ENCODE results near the gene FOXN3.

FOXN3 gene

DNA sequence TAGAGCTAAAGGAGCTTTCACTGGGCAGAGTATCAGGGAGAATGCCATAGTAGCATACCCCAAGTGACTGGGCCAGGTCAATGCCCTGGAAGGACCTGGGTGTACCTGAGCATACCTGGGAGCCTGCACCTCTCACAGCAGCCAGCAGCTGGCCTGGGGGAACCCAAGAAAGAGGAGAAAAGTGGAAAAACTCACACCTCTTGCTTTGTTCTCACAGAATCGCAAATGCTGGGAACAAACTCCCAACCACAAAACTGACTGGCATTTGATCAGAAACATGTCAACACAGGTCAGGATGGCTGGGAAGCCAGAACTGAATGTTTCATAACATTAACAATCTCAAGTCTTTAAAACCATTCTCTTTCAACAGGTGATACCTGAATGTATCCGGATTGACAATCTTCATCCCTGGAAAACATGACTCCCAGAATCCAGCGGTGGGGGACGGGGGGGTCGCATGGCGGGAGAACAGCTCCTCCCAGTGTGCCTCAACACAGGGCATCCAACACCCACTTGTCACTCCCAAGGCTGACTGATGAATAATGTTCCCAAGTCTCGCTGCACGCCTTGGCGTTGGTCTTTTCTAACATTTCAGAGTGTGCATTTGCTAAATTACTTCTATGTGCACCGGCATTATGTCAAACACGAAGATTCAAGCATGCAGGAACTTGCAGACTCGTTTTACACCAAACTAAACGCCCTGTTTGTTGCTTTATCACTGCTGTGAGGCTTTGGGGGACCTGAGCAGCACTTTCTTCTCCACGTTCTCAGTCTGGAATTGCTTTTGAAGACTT lies 7.9 kb downstream of the FOXN3 start:
- no peak for DNase-seq

DNA sequence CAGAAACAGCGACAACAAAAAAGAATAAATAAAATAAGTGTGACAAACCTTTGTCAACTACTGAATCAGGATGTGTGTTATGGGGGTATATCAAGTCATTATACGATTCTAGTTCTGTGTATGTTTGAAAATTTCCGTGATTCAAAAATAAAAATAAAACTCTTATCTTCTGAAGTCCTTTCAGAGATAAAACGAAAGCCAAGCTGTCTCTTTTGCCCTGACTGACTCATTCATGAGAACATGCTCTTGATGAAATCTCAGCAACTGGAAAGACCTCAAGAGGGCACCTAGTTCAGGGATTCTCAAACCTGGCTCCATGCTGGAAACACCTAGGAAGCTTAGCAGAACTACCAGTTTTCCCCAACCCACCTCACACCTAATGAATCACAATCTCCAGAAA lies 9.2 kb downstream of the FOXN3 start:
- no peak for DNase-seq

DNA sequence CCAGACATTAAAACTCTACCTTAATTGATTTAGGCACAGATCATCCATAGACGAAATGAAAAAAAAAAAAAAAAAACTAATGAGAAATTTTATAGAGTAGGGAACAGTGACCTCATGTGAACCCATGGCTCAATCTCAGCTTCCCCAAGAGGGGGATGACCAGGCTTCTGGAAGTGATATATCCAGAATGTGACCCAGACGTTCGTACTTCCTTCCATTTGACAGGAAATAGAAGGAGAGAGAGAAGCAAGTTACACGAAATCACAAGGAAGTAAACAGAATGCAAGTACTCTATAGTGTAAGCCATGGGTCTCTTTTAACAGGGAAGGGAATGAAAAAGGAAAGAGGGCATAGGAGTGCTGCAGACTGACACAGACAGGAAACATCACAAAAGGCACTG lies 10.1 kb downstream of the FOXN3 start:
- DNase-seq = peak; percentile 64 to 78

DNA sequence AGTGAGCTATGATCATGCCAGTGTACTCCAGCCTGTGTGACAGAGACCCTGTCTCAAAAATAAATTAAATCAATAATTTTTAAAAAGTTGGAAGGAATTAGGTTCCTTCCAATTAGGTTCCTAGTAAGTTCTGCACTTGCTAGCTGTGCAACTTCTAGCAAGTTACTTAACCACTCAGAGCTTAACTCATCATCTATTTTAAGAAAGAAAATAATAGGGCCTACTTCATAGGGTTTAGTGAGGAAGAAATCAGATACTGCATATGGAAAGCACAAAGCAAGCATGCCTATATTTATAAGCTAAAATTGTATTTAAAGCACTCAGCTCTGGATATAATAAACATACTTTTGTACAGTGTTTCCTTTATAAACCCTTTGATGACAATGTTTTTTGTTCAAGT lies 10.7 kb downstream of the FOXN3 start:
- peak in 1 of 2 donors; percentile 45 for DNase-seq

DNA sequence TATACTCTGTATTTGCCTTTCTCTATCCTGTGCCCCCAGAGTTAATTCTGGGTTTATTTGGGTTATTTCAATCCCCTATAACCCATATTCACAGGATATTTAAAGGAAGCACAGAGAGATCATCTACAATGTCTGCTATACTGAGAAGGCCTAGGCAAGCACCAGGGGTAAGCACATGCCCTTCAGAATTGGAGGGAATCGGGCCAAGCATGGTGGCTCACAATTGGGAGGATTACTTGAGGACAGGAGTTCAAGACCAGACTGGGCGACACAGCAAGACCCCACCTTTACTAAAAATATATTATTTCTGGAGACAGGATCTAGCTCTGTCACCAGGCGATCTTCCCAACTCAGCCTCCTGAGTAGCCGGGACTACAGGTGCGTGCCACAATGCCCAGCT lies 11.3 kb downstream of the FOXN3 start:
- DNase-seq = no peak

DNA sequence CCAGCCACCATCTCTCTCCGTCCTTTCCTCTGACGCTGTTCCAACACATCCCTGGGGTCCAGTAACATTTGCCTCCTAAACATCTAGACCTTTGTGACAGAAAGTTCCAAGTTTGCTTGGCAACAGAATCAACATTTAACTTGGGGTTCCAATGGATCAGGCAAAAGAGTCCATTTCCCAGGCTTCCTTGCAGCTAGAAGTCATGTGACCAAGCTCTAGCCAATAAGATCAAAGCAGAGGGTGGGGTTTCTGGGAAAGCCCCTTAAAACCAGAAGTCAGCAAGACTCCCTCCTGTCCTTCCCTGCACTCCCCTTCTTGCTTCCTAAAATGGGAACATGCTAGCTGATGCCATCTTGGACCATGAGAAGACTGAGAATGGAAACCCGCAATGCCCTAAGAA lies 14.7 kb downstream of the FOXN3 start:
- DNase-seq = no peak

DNA sequence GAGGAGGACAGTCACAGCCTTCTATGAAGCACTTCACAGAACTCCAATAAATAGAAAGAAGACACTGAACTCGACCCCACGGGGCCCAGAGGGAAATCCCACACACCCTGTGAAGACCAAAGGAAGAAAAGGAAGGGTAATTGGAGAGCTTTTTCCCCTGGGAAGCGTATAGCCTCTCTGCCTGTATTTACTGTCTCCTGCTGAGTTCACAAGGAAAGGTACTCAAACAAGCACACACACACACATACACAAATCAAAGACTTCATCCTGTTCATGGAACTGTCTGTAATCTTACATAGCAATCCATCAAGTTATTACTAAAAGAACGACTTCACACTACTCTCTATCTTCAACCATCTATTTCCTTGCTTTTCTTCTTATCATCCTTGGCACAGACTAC lies 15.3 kb downstream of the FOXN3 start:
- no peak for DNase-seq

DNA sequence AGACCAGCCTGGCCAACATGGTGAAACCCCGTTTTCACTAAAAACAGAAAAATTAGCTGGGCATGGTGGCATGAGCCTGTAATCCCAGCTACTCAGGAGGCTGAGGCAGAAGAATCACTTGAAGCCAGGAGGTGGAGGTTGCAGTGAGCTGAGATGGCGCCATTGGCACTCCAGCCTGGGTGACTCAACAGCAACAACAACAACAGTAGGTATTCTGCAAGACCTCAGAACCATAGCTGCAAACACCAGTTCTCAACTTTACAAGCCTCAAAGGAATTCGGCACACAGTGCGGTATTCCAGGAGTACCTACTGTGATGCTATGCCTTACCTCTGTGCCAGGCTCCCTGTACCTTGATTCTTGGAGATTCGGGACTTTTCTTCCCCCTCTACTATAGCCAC lies 15.8 kb downstream of the FOXN3 start:
- no peak for DNase-seq

DNA sequence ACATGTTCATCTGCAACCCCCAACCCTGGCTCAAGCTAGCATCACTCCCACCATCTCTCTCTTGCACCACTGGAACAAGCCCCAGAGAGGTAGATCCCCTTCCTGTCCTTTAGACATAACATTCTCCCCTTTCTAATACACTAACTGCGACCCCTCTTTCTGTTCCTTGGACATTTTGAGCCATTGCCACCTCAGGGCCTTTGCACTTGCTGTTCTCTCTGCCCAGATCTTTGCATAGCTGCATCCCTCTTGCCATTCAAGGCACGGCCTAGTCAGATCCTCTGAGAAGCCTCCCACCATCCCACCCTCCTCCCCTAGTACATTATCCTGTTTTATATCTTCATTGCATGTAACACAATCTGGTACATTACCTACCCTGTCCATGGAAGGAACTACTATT lies 16.5 kb downstream of the FOXN3 start:
- no peak for DNase-seq

DNA sequence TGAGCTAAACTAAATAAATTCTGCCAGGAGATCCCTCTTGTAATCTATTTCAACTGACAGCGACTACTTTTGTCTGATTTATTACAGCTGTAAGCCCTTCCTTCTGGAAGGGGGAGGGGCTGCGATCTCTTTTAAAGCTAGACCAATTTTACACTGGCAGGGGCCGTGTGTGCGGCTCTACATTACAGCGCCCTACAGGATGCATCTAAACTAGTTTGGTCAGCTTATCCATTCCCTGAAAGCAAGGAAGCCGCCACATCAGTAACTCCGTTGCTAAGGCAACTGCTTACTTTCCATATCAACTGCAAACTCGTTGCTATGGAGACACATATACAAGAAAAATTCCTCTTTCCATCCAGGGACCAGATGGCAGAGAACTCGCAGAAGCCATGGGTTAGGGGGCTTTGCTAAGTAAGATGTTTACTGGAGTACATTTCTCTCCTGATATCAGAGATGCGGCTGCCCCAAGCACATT lies 17.4 kb downstream of the FOXN3 start:
- DNase-seq = no peak

DNA sequence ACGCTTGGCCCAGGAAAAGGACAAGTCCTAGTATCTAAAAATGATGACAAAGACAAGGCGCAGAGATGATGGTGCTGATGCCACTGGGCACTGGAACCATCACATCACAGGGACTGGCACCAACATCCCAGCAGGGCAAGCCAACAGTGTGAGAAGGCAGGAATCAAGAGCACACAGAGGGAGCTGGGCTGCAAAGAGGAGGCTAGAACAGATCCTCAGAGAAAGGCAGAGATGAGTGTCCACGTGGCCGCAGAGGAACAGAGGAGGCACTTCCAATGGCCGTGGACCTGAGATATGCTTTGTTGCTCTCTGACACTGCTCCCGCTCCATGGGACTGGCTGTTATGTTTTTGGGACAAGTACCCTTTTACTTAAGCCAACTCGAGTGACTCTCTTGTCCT lies 17.9 kb downstream of the FOXN3 start:
- no peak for DNase-seq

DNA sequence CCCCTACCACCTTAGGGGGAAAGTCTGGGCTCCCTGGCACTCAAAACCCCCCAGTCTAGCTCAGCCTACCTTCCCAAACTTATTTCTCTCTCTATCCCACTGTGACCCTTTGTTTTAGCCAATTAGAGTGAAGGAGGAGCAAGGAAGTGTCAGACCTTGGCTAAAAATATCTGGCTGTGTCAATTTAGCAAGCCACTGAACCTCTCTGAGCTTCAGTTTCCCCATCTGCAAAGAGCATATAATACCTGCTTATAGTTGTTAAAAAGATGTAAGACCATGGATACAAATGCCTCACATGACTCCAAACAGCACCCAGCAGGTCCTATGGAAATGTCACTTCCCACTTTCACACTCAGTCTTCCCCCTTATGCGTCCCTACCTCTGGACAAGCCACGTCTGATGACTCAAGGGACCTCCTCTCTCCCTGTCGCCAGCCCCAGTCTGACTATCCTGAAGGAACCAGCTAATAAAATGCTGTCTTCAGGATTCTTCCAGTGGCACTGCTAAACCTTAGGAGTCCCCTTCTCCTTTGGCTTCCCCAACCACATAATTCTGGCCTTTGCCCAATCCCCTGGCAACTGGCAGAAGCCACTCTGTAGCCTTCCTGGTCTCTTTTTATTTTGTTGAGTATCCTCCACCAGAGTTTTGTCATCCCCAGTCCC lies 19.3 kb downstream of the FOXN3 start:
- DNase-seq = peak in 1 of 2 donors; percentile 42

DNA sequence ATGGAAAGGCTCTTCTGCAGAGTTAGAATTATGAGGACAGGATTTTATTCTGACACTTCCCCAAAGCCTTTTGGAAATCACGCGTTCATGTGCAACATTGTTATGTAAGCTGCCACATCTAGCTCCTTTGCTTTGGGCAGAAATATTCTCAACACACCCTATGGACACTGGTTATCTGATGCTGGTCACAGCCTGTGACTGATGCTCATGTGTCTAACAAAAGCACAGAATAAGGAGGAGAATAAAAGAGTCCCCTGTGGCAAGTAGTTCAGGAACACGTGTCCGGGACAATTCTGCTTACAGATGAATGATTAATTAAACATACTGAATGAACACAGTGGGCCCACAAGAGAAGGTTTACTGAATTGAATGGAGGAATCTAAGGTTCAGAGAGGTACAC lies 22.1 kb downstream of the FOXN3 start:
- peak; percentile 86 to 89 for DNase-seq

DNA sequence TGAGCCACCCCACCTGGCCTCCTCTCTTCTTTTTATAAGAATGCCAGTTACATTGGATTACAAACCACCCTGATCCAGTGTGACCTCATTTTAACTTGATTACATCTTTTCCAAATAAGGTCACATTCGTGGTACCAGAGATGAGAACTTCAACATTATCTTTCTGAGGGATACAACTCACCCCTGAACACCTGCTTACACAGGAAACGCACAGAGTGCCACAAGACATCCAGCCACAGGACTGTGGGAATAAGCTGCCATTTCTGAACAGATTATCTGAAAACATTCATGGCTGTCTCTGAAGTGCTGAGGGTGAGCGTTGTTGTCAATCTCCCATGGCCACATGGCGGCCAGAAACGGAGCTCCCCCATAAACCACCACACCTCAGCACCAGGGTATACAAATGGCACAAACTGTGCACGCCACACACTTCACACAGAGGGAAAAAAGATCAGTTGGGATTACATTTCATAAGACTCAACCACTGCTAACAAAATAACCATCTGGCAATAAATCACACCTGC lies 23.7 kb downstream of the FOXN3 start:
- no peak for DNase-seq

DNA sequence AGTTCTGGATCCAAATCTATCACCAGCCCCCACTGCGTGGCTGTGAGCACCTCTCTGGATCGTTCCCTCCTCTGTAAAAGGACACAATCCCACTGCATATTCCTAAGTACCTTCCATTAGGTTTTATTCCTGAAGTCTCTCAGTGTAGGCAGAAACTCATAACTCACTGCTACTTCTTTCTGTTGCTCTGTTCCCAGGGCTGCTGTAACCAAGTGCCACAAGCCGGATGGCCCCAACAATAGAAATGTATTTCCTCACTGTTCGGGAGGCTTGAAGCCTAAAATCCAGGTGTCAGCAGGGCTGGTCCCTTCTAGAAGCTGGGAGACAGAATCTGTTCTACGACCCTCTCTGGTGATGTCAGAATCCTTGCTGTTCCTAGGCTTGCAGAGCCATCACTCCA lies 24.9 kb downstream of the FOXN3 start:
- no peak for DNase-seq

DNA sequence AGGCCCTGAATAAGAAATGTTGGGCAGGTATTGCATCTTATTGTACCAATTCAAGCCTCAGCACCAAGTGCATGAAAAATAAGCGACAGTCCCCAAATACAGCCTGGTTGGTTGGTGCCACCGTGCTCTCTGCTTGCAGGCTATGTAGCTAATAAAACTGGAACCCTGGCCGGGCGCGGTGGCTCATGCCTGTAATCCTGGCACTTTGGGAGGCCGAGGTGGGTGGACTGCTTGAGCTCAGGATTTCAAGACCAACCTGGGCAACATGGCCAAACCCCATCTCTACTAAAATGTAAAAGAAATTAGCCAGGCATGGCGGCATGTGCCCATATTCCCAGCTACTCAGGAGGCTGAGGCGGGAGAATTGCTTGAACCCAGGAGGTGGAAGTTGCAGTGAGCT lies 25.5 kb downstream of the FOXN3 start:
- no peak for DNase-seq

DNA sequence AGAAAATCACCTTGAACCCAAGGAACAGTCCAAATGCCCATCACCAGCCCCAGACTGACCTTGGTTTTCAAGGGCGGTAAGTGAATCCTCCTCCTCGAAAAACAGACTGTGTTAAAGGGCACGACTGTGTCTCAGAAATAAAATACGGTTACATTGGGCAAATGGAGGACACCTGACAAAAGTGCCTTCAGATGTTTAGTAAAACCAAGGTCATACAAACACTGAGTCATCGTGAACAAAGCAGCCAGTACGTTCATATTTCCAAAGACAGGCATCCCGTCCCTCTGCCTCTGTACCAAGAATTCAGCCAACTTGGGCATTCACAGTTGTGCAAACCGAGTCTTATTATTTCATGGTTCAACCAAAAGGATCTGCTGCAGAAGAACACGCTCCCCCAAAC lies 25.9 kb downstream of the FOXN3 start:
- DNase-seq = no peak

DNA sequence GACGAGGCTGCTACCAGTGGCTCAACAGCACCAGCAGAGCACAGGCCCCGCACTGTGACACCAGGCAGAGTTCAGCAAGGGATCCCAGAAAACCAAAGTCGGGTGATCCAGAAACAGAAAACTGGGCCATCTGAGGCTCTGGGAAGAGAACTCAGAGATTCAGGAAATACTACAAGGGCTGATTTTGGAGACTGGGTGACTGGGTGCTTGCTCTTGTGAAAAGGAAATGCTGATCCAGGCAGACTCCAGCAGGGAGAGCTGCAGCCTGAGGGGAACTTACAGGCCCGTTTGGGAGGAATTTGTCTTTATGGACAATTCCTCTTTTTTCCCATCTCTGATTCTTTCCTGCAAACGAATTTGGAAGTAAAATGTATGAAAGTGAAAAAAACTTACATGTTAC lies 28.2 kb downstream of the FOXN3 start:
- peak; percentile 15 to 52 for DNase-seq

DNA sequence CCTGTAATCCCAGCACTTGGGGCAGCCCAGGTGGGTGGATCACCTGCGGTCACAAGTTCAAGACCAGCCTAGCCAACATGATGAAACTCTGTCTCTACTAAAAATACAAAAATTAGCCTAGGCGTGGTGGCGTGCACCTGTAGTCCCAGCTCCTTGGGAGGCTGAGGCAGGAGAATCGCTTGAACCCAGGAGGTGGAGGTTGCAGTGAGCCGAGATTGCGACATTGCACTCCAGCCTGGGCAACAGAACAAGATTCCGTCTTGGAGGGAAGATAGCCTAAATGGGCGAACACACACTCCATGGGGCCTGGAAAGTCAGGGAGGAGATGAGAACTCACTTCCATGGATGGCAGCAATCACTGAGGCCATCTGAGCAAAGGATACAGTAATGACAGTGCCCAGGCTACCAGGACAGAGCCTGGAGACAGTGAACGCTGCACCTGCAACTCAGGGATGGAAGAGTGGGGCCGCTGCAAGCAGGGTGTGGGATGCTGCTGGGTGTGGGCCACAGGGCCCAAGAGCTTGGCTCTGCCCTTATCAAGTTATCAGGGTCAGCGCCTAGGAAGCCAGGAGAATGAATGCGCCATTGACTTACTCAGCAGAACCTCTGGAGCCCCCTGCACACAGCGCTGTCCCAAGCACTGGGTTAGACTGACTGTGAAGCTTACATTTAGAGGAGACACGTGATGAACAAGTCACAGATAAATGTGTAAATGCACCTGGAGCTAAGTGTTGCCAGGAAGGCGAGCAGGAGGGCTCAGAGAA lies 28.9 kb downstream of the FOXN3 start:
- DNase-seq = no peak

DNA sequence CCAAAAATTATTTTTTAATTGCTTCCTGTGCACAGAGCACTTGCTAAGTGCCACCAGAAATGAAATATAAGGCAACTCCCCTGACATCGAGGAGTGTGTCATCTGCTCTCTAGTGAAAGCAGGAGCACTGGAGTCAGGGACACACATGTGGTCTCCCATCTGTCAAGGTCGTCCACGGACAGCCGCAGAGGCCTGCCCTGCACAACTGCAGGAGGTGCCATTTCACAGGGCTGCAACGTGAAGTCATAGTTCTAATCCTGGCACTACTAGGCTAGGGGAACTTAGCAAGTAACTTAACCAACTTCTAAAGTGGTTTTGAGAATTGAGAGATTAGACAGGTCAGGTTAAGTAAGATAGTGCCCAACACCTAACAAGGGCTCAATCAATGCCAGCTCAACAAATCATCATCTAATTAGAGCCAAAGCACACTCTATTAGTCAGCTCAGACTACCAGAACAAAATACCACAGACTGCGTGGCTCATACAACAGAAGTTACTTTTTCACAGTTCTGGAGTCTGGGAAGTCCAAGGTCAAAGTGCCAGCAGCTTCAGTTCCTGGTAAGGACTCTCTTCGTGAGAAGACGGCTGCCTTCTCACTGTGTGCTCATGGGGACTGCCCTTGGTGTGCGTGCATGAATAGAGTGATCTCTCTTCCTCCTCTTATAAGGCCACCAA lies 30.7 kb downstream of the FOXN3 start:
- DNase-seq = no peak

DNA sequence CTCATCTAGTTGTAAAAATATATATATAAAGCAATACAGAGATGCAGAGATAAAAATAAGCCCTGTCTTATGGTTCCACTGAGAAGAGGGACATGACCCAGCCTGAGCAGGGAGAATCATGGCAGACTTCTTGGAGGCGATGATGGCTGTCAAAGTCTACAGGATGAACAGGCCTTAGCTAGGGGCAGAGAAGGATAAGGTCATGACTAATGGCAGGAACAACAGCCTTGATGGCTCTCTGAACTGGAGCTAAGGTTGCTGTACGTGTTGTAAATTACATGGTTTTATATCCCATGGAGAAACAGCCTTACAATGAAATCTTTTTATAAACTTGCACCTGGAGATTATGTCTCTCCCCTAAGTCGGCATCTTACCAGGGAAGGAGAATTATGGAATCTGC lies 32.4 kb downstream of the FOXN3 start:
- no peak for DNase-seq

DNA sequence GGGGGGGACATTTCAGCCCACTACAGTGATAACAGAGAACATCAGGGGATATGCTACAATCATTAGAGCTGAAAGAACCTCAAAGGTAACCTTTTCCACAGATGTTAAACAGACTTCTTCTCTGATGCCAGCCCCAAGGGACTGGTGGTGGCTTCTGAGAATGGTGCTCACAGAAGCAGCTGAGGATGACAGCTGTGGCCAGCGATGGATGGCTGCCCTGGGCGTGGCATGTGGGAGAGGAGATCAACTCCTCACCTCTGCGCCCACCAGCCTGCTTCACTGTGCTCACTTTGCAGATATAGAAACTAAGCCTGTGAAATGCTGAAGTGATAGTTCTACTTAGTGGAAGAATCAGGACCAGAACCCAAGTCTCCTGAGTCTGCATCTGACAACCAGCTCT lies 33.0 kb downstream of the FOXN3 start:
- no peak for DNase-seq
